Aorta (tissue), 5 donors: ENCODE measurements around the gene SNX30. TPM values are rescaled to one million over a fixed set of nuclear protein-coding genes. Genes with fewer than 3 reads are reported as not detected.

Experiments used
- ATAC-seq: fragments of 200-7000 bp; cut with Tn5 transposase; one replicate; pipeline ENCODE4 v1.9.1; 2022; ENCODE audit warnings: moderate library complexity; ENCODE audit not compliant: low FRiP score
- DNase-seq, 2 donors: peaks; one replicate each; pipeline ENCODE4 v3.0.0-alpha.2; 2020
- H3K27ac ChIP-seq, 2 donors: one replicate each; pipeline ENCODE4 v1.5.1; 2013; ENCODE audit warnings: low read length in 2 of 2, mild to moderate bottlenecking in 2 of 2, moderate library complexity in 2 of 2, control low read depth in 1 of 2, inconsistent platforms in 1 of 2, low read depth in 1 of 2
- H3K27me3 ChIP-seq, 2 donors: one replicate each; pipeline ENCODE4 v1.6.1; 2013; ENCODE audit warnings: control low read depth in 1 of 2, low read length in 1 of 2, mild to moderate bottlenecking in 1 of 2, moderate library complexity in 1 of 2; ENCODE audit not compliant: insufficient read depth in 2 of 2, control insufficient read depth in 1 of 2
- H3K36me3 ChIP-seq, 2 donors: one replicate each; pipeline ENCODE4 v1.6.1; 2013; ENCODE audit warnings: control low read depth in 1 of 2, low read length in 1 of 2, mild to moderate bottlenecking in 1 of 2; ENCODE audit not compliant: insufficient read depth in 2 of 2, control insufficient read depth in 1 of 2
- H3K4me1 ChIP-seq, 2 donors: one replicate each; pipeline ENCODE4 v1.6.1; 2013; ENCODE audit warnings: low read length in 2 of 2, control low read depth in 1 of 2, mild to moderate bottlenecking in 1 of 2, moderate library complexity in 1 of 2; ENCODE audit not compliant: insufficient read depth in 2 of 2, control insufficient read depth in 1 of 2
- H3K4me3 ChIP-seq, 2 donors: one replicate each; pipeline ENCODE4 v1.5.1; 2013; ENCODE audit warnings: low read length in 2 of 2, control low read depth in 1 of 2, mild to moderate bottlenecking in 1 of 2
- H3K9me3 ChIP-seq: one replicate; pipeline ENCODE4 v1.6.1; 2013; ENCODE audit warnings: mild to moderate bottlenecking, low read length; ENCODE audit not compliant: control insufficient read depth
- WGBS, 2 donors: extraction: QIAGEN DNeasy Blood & Tissue Kit; methylation state at CpG; one replicate each; pipeline ENCODE4 v1.1.7; 2013; 5-methylcytosine and 5-hydroxymethylcytosine counted together
- intact Hi-C, 2 donors: fragments of 100-400 bp; cut with DNase I; formaldehyde crosslinking; loops; one replicate each; pipeline versions ENCODE4 v1.14.2 to v1.15.0; 2022
- polyA plus RNA-seq, 2 donors: library from polyadenylated mRNA; stranded (reverse); fragments of 200-250 nt; gene quantifications; one replicate each; pipeline ENCODE4 v1.2.3, GENCODE V29; 2013
- total RNA-seq, 2 donors: library from RNA; stranded (reverse); fragmentation: NEBNext Ultra II Directional; extraction: Animal tissue kit (Norgen Biotek cat#: 25700); gene quantifications; one replicate each; pipeline ENCODE4 v1.2.1, GENCODE V29; 2021
- donor health status: healthy with polysubstance abuse.
- donor health status: Bipolar disorder and iron deficiency.
- donor health status: DM: no; HTN: no; CAD: no.
- donor health status: DM: no; HTN: no; CAD: no.
- donor health status: DM: yes; HTN: yes; CAD: no.

SNX30 gene
- total and polyA plus RNA-seq, 4 donors: 2.8 to 11.3 (median 6.7) TPM

- DNase-seq: no peak
- Histone ChIP-seq H3K4me3 (no peak overlapping the region), H3K36me3 (peaks cover 2 to 3% of the 10 kb centered on the region in 2 donors), H3K27ac (no peak overlapping the region), H3K9me3 (no peaks in the 10 kb centered on the region), H3K4me1 (peaks cover 0 to 3% of the 10 kb centered on the region in 2 donors), H3K27me3 (no peaks in the 10 kb centered on the region)
- ATAC-seq: no peak
- 92 to 93% methylated on average over 4 of the region's 4 CpGs for WGBS, 2 donors
- intact Hi-C loops: no loop called here
These were observed 82.5 kb downstream of the SNX30 start for GRCh38 chr9:112833081-112833480.

DNA sequence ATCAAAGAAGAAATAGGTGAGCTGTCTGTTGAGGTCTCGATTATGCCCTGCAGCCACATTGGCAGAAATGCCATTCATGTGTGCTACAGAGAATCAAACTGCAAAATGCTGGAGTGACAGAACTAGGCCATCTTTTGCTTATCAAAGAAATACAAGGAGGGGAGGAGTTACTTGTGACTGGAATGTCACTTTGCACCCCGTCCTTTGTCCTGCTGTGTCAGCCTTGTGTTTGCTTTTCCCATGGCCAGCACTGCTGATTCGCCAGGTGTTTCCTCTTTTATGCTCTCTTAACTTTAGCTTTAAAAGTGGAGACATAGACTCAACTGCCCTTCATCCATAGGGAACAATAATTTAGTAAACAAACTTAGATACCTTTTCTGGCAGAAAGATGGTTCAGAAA is 85.8 kb downstream of the SNX30 start:
- Histone ChIP-seq H3K36me3 (peaks cover 2 to 3% of the 10 kb centered on the region in 2 donors), H3K27ac (no peak overlapping the region), H3K4me1 (peaks cover 0 to 3% of the 10 kb centered on the region in 2 donors), H3K9me3 (no peaks in the 10 kb centered on the region), H3K27me3 (no peaks in the 10 kb centered on the region), H3K4me3 (no peak overlapping the region)
- no peak for DNase-seq
- no peak for ATAC-seq
- WGBS, 2 donors: 87 to 91% methylated on average over 3 of the region's 3 CpGs
- intact Hi-C loops: no loop called here

DNA sequence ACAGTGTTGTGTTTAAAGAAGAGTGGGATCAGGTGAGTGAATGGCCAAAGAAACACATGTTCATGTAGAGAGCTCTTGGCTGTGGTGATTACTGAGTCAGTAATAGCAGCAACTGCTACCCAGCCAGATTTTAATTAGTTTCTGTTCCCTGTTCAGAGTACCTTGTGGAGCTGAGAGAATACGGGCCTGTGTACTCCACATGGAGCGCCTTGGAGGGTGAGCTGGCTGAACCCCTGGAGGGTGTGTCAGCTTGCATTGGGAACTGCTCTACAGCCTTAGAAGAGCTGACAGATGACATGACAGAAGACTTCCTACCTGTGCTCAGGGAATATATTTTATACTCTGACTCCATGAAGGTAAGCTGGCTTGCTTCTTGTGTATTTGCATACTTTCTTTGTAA is 87.8 kb downstream of the SNX30 start:
- peaks cover 2 to 3% of the 10 kb centered on the region in 2 donors for H3K36me3 ChIP-seq
- 92 to 98% methylated on average over 2 of the region's 2 CpGs for WGBS, 2 donors

GRCh38 chr9:112839331-112839730 is 88.8 kb downstream of the SNX30 start:
- Histone ChIP-seq H3K27me3 (no peaks in the 10 kb centered on the region), H3K36me3 (peaks cover 2 to 3% of the 10 kb centered on the region in 2 donors), H3K27ac (no peak overlapping the region), H3K4me1 (no peaks in the 10 kb centered on the region), H3K4me3 (no peak overlapping the region), H3K9me3 (no peaks in the 10 kb centered on the region)
- no peak for ATAC-seq
- peak in 1 of 2 donors; percentile 63 for DNase-seq
- intact Hi-C loops: no loop called here
- WGBS, 2 donors: 94 to 96% methylated on average over 8 of the region's 8 CpGs

More for the DNA sequence above, 87.8 kb downstream of the SNX30 start:
- no peaks in the 10 kb centered on the region for H3K27me3 ChIP-seq
- H3K9me3 ChIP-seq: no peaks in the 10 kb centered on the region
- intact Hi-C loops: no loop called here
- DNase-seq (no peak), ATAC-seq (no peak)
- H3K4me3 ChIP-seq: no peak overlapping the region
- no peak overlapping the region for H3K27ac ChIP-seq
- H3K4me1 ChIP-seq: no peaks in the 10 kb centered on the region

- H3K4me3 ChIP-seq: no peak overlapping the region
- H3K27ac ChIP-seq: no peak overlapping the region
- intact Hi-C loops: loop anchor here in 1 of 2 donors (5.0 to 10.0 kb wide), 2 partner anchors 61 to 274 kb away; no protein-coding TSS in a partner anchor
- no peaks in the 10 kb centered on the region for H3K9me3 ChIP-seq
- DNase-seq: no peak
- 77 to 81% methylated on average over 3 of the region's 3 CpGs for WGBS, 2 donors
- H3K27me3 ChIP-seq: no peaks in the 10 kb centered on the region
- ATAC-seq: no peak
- no peaks in the 10 kb centered on the region for H3K4me1 ChIP-seq
- H3K36me3 ChIP-seq: peaks cover 0 to 1% of the 10 kb centered on the region in 2 donors
These were observed 90.7 kb downstream of the SNX30 start for GRCh38 chr9:112841261-112841660.

DNA sequence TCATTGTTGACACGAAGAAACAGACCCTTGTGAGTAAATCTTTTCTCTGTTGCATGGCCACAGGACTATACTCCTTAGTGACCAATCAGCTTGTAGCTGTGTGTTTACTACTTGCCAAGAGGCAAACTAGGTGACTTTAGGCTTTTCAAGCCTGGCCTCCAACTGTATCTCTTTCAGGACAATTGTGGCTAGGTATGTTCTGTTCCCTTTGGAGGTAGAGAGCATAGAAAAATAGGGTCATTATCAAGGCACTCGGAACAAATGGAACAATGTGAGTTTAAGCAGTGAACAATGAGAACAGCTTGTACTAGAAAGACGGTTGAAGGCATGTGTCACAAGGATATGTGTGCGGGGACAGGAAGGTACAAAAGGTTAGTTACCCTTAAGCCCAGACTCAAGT is 92.0 kb downstream of the SNX30 start:
- 91 to 94% methylated on average over 4 of the region's 4 CpGs for WGBS, 2 donors
- H3K9me3 ChIP-seq: no peaks in the 10 kb centered on the region
- H3K27ac ChIP-seq: no peak overlapping the region
- intact Hi-C loops: loop anchor here in 1 of 2 donors (5.0 to 10.0 kb wide), 2 partner anchors 60 to 272 kb away; no protein-coding TSS in a partner anchor
- H3K4me3 ChIP-seq: no peak overlapping the region
- ATAC-seq: no peak
- H3K27me3 ChIP-seq: no peaks in the 10 kb centered on the region
- no peaks in the 10 kb centered on the region for H3K36me3 ChIP-seq
- DNase-seq: no peak
- no peaks in the 10 kb centered on the region for H3K4me1 ChIP-seq

GRCh38 chr9:112844771-112845542 is 94.4 kb downstream of the SNX30 start:
- Histone ChIP-seq H3K4me1 (no peaks in the 10 kb centered on the region), H3K36me3 (no peaks in the 10 kb centered on the region), H3K4me3 (no peak overlapping the region), H3K27ac (no peak overlapping the region), H3K9me3 (no peaks in the 10 kb centered on the region), H3K27me3 (no peaks in the 10 kb centered on the region)
- DNase-seq: peak; percentile 84 to 95
- WGBS, 2 donors: 36 to 37% methylated on average over 15 of the region's 15 CpGs
- intact Hi-C loops: loop anchor here in 1 of 2 donors (5.0 to 10.0 kb wide), 2 partner anchors 57 to 270 kb away; no protein-coding TSS in a partner anchor
- ATAC-seq: peak; percentile 90

DNA sequence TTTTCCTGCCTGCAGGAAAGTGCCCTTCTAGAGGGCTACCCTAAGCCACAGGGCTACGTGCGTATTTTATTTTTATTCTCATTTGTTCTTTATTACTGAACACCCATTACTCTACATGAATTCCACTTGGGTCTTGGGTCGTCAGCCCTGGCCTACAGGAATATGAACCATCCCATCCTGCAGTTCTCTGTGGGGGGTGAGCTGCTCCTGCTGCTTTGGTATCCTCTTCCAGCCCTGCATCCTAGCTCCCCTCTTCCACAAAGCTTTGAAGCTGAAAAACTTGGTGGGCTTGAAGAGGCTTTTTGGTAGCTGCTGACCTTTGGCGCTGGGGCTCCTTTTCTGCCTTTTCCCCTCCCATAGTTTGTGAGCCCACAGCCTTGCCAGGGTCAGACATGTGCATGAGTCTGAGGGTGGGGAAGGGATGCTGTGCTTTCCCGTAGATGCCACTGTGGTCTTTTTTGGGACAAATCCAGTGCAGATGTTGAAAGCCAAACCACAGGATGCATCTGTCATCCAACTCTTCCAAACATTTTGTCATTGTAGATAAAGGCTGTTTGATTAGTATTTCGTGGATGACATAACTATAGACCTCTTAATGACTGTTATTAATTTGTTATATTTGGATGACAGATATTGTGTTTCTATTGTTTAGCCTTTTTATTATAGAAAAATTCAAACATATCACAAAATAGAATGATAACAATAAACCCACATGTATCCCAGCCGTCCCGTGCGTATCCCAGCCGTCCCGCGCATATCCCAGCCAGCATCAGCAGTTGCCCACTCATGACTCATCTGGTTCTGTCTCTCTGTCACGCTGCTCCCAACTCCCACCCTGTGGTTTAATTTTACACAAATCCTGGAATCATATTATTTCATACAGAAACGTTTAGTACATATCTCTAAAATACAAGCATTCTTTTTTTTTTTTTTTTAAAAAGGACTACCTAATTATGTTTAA is 96.2 kb downstream of the SNX30 start:
- no peak for ATAC-seq
- Histone ChIP-seq H3K36me3 (no peaks in the 10 kb centered on the region), H3K27me3 (no peaks in the 10 kb centered on the region), H3K4me1 (no peaks in the 10 kb centered on the region), H3K4me3 (no peak overlapping the region), H3K9me3 (no peaks in the 10 kb centered on the region), H3K27ac (no peak overlapping the region)
- 75% methylated on average over 14 of the region's 14 CpGs for WGBS, 2 donors
- intact Hi-C loops: loop anchor here in 1 of 2 donors (10.0 kb wide), 1 partner anchor 268 kb away; no protein-coding TSS in a partner anchor
- no peak for DNase-seq
